HG02938 (cell line): ENCODE measurements around the gene IL16.
"Not testable (repeated sequence)": the region's sequence is repeated elsewhere in the genome, so short reads cannot be mapped to it uniquely, and the experiment has no call there.

ENCODE experiments used
- ATAC-seq: cut with Tn5 transposase; IDR thresholded peaks from one replicate; pipeline ENCODE4 v1.9.1; 2021; ENCODE audit warnings: mild to moderate bottlenecking, moderate library complexity; ENCODE audit not compliant: unreplicated experiment

IL16 gene

GRCh38 chr15:81199031-81199779 is 2.5 kb downstream of the IL16 start:
- no peak for ATAC-seq

- ATAC-seq: no peak
Measured at GRCh38 chr15:81206018-81206417, 9.3 kb downstream of the IL16 start.

- not testable (repeated sequence) for ATAC-seq
Measured at GRCh38 chr15:81207987-81208386, 11.3 kb downstream of the IL16 start.

- no peak for ATAC-seq
Measured at GRCh38 chr15:81209635-81210034, 13.0 kb downstream of the IL16 start.

- ATAC-seq: no peak
Measured at GRCh38 chr15:81211376-81211775, 14.7 kb downstream of the IL16 start.

- ATAC-seq: no peak
Measured at GRCh38 chr15:81213982-81214381, 17.3 kb downstream of the IL16 start.

GRCh38 chr15:81215531-81215930 is 18.9 kb downstream of the IL16 start:
- no peak for ATAC-seq

- ATAC-seq: no peak
Measured at GRCh38 chr15:81215983-81216382, 19.3 kb downstream of the IL16 start.

GRCh38 chr15:81216422-81216821 is 19.7 kb downstream of the IL16 start:
- no peak for ATAC-seq

GRCh38 chr15:81221449-81221848 is 24.8 kb downstream of the IL16 start:
- ATAC-seq: no peak

GRCh38 chr15:81222007-81222406 is 25.3 kb downstream of the IL16 start:
- ATAC-seq: no peak

GRCh38 chr15:81223346-81223971 is 26.8 kb downstream of the IL16 start:
- no peak for ATAC-seq

- no peak for ATAC-seq
Measured at GRCh38 chr15:81224232-81224631, 27.6 kb downstream of the IL16 start.

GRCh38 chr15:81225161-81225671 is 28.5 kb downstream of the IL16 start:
- no peak for ATAC-seq

GRCh38 chr15:81227716-81228115 is 31.0 kb downstream of the IL16 start:
- ATAC-seq: no peak

- no peak for ATAC-seq
Measured at GRCh38 chr15:81229586-81229985, 32.9 kb downstream of the IL16 start.

GRCh38 chr15:81235276-81236123 is 38.8 kb downstream of the IL16 start:
- ATAC-seq: no peak

- ATAC-seq: no peak
Measured at GRCh38 chr15:81239190-81239589, 42.5 kb downstream of the IL16 start.

- no peak for ATAC-seq
Measured at GRCh38 chr15:81242778-81243177, 46.1 kb downstream of the IL16 start.

GRCh38 chr15:81244306-81244705 is 47.6 kb downstream of the IL16 start:
- ATAC-seq: no peak

- ATAC-seq: no peak
Measured at GRCh38 chr15:81253846-81254245, 57.2 kb downstream of the IL16 start.
